Endothelial cell of umbilical vein (primary cell): Measurements from ENCODE around the gene PTPRD. TPM values are rescaled to one million over a fixed set of nuclear protein-coding genes. Genes with fewer than 3 reads are reported as not detected.

ENCODE experiments used
- BruUV-seq: library from RNA; stranded (reverse); fragments of 400-500 nt; replicated peaks from 2 replicates; lab custom pipeline; 2021; lab: Mats Ljungman, UMichigan
- CTCF ChIA-PET: fragments of 300-600, 350-600 bp; sonication (Branson Sonifier 250); formaldehyde crosslinking; loops from one replicate; lab custom pipeline; 2021; ENCODE audit warnings: antibody characterized with exemption, inconsistent platforms; lab: Charles Lee
- POLR2A ChIA-PET: fragments of 300-600, 350-600 bp; sonication (Branson Sonifier 250); formaldehyde crosslinking; loops from one replicate; lab custom pipeline; 2021; ENCODE audit warnings: antibody characterized with exemption, inconsistent platforms; lab: Charles Lee
- DNase-seq: peaks from one replicate; pipeline ENCODE4 v3.0.0-alpha.2; 2011; ENCODE audit warnings: low read depth, low spot score
- FAIRE-seq: peaks from 2 replicates; lab custom pipeline; 2011; peaks lifted over from hg19 to GRCh38; lab: Jason Lieb, UNC
- H2AFZ ChIP-seq: 2 replicates; pipeline ENCODE4 v1.6.0; 2012; ENCODE audit warnings: low read depth, low read length, control low read depth, inconsistent platforms
- H3K27ac ChIP-seq: 2 replicates; pipeline ENCODE4 v1.5.1; 2011; ENCODE audit warnings: low read depth, mild to moderate bottlenecking, control low read depth, low read length, moderate library complexity; ENCODE audit not compliant: insufficient read depth
- H3K27me3 ChIP-seq, 2 experiments: 2 replicates each; pipeline versions ENCODE4 v1.6.0 to v1.6.1; 2011; ENCODE audit warnings: low read length in 2 of 2, mixed read lengths in 1 of 2; ENCODE audit not compliant: control insufficient read depth in 2 of 2, insufficient read depth in 2 of 2
- H3K36me3 ChIP-seq, 2 experiments: 2 replicates in 1 of 2; 3 replicates in 1 of 2; pipeline ENCODE4 v1.5.1; 2011; ENCODE audit warnings: low read length in 2 of 2, mild to moderate bottlenecking in 1 of 2, moderate library complexity in 1 of 2; ENCODE audit not compliant: control insufficient read depth in 2 of 2, insufficient read depth in 2 of 2; ENCODE audit errors: extremely low read depth in 1 of 2
- H3K4me1 ChIP-seq: 3 replicates; pipeline ENCODE4 v1.5.1; 2011; ENCODE audit warnings: mild to moderate bottlenecking, low read length; ENCODE audit not compliant: control insufficient read depth, insufficient read depth; ENCODE audit errors: extremely low read depth
- H3K4me2 ChIP-seq: 2 replicates; pipeline ENCODE4 v1.6.1; 2011; ENCODE audit warnings: low read length, control low read depth, mixed read lengths; ENCODE audit not compliant: insufficient read depth
- H3K4me3 ChIP-seq, 3 experiments: fragments of 200-600 bp in 1 of 3; sonication (generic), shearing (Covaris generic) in 1 of 3; replicated peaks in 1 of 3; 2 replicates each; pipeline ENCODE4 v1.5.1; 2011 to 2016; ENCODE audit warnings: control low read depth in 3 of 3, low read length in 3 of 3, mild to moderate bottlenecking in 2 of 3, inconsistent platforms in 1 of 3, low read depth in 1 of 3, moderate library complexity in 1 of 3; ENCODE audit not compliant: insufficient read depth in 1 of 3
- H3K79me2 ChIP-seq: 2 replicates; pipeline ENCODE4 v1.6.0; 2012; ENCODE audit warnings: low read length, inconsistent platforms; ENCODE audit not compliant: control insufficient read depth, insufficient read depth
- H3K9ac ChIP-seq: replicated peaks from 2 replicates; pipeline ENCODE3; 2011; ENCODE audit warnings: low read length, control low read depth; ENCODE audit not compliant: insufficient read depth; ENCODE audit errors: extremely low read depth
- H3K9me1 ChIP-seq: replicated peaks from 3 replicates; pipeline ENCODE4 v1.6.0; 2011; ENCODE audit warnings: mild to moderate bottlenecking, low read length; ENCODE audit not compliant: control insufficient read depth, insufficient read depth; ENCODE audit errors: extremely low read depth
- H3K9me3 ChIP-seq: replicated peaks from 2 replicates; pipeline ENCODE4 v1.5.1; 2012; ENCODE audit warnings: low read length, inconsistent platforms; ENCODE audit not compliant: control insufficient read depth, insufficient read depth
- H4K20me1 ChIP-seq: replicated peaks from 2 replicates; pipeline ENCODE3; 2011; ENCODE audit warnings: mild to moderate bottlenecking, low read length; ENCODE audit not compliant: control insufficient read depth, insufficient read depth; ENCODE audit errors: extremely low read depth
- EZH2 ChIP-seq: IDR thresholded peaks from 2 replicates; pipeline ENCODE4 v1.6.1; 2012; ENCODE audit warnings: borderline replicate concordance, low read depth, mild to moderate bottlenecking, moderate library complexity, low read length, inconsistent platforms; ENCODE audit not compliant: severe bottlenecking
- FOS ChIP-seq: IDR thresholded peaks from 2 replicates; pipeline ENCODE4 v1.6.1; 2011; ENCODE audit warnings: mild to moderate bottlenecking, low read length, moderate library complexity, borderline replicate concordance; ENCODE audit not compliant: insufficient read depth
- GATA2 ChIP-seq: IDR thresholded peaks from 2 replicates; pipeline ENCODE4 v1.7.0; 2011; ENCODE audit warnings: low read depth, mild to moderate bottlenecking, moderate library complexity, mixed read lengths, low read length; ENCODE audit not compliant: insufficient read length, insufficient read depth
- JUN ChIP-seq: IDR thresholded peaks from 2 replicates; pipeline ENCODE4 v1.6.1; 2011; ENCODE audit warnings: borderline replicate concordance, low read depth; ENCODE audit not compliant: insufficient read length, insufficient read depth
- MAX ChIP-seq: IDR thresholded peaks from 2 replicates; pipeline ENCODE4 v1.6.1; 2011; ENCODE audit not compliant: insufficient read depth, insufficient read length
- MYC ChIP-seq: IDR thresholded peaks from one replicate; pipeline ENCODE4 v1.6.1; 2011; ENCODE audit warnings: mild to moderate bottlenecking, low read depth, low read length
- POLR2A ChIP-seq: IDR thresholded peaks from 2 replicates; pipeline ENCODE4 v1.6.1; 2012; ENCODE audit warnings: low read depth, mild to moderate bottlenecking, control low read depth, low read length
- POLR2AphosphoS5 ChIP-seq: IDR thresholded peaks from 2 replicates; pipeline ENCODE4 v1.6.1; 2012; ENCODE audit warnings: low read depth, mild to moderate bottlenecking, control low read depth, low read length, moderate library complexity; ENCODE audit not compliant: insufficient read depth
- dilution Hi-C: fragments of 300-500 bp; cut with MboI; formaldehyde crosslinking; loops from one replicate; pipeline ENCODE4 v1.15.0; 2019; ENCODE audit warnings: low sequenced_read_pairs; ENCODE audit not compliant: extremely low pct_ligation_motif_present
- intact Hi-C: fragments of 100-400 bp; cut with micrococcal nuclease; formaldehyde crosslinking; loops from one replicate; pipeline ENCODE4 v1.10.0; 2022
- polyA plus RNA-seq, 4 experiments: library from polyadenylated mRNA; depleted of rRNA in 3 of 4; stranded (reverse) in 3 of 4; unstranded in 1 of 4; fragments of >200 nt; gene quantifications; 2 replicates each; pipeline versions ENCODE4 v1.2.1 to v1.2.3, GENCODE V29; 2011 to 2012; ENCODE audit warnings: missing spikeins in 1 of 4
- total RNA-seq: library from RNA; stranded (reverse); gene quantifications from 2 replicates; pipeline ENCODE4 v1.2.3, GENCODE V29; 2021
- TF ChIP-seq, protein P1 (sequence below), 2 donors: IDR thresholded peaks; 1 replicate in 1 of 2; 2 replicates in 1 of 2; pipeline ENCODE4 v1.5.1; 2011; ENCODE audit warnings: low read length in 2 of 2, mild to moderate bottlenecking in 2 of 2, moderate library complexity in 2 of 2, control low read depth in 1 of 2, inconsistent platforms in 1 of 2, low read depth in 1 of 2; ENCODE audit not compliant: insufficient read depth in 1 of 2; ENCODE audit errors: extremely low read depth in 1 of 2

The PTPRD gene
- total and polyA plus RNA-seq, 2 donors (not counting 3 experiments of a cell fraction or from before 2014, with no cell fraction given) = 5.5 to 5.7 TPM

DNA sequence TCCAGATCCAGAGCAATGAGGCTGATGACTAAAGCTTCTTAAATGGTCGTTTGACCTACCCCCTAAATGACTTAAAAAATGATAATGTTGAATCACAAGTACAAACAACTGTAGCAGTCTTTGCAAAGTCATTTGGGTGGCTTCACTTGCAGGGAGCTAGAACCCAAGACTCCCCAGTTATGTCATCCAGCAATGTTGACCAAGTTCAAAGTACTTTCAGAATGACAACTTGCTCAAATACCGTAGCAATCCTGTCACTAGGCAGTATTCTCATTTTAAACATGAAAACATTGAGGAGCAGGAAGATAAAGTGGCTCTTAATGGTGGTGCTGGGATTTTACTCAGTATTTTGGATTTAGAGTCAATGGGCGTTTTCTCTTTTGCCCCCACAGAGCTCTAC, 1596.2 kb downstream of the PTPRD start:
- Histone ChIP-seq H2AFZ (no peak overlapping the region), H3K4me3 (no peak overlapping the region), H3K9me3 (no peaks in the 10 kb centered on the region), H3K4me2 (no peak overlapping the region), H3K9ac (no peak overlapping the region), H4K20me1 (no peaks in the 10 kb centered on the region), H3K4me1 (no peaks in the 10 kb centered on the region), H3K27ac (no peak overlapping the region), H3K9me1 (no peaks in the 10 kb centered on the region), H3K36me3 (no peaks in the 10 kb centered on the region), H3K27me3 (no peaks in the 10 kb centered on the region), H3K79me2 (no peaks in the 10 kb centered on the region)
- DNase-seq (no peak), FAIRE-seq (no peak)
- ChIA-PET CTCF (no interaction called here), POLR2A (no interaction called here)
- TF ChIP-seq GATA2 (no peak), POLR2AphosphoS5 (no peak), POLR2A (no peak), EZH2 (no peak), JUN (no peak), MAX (no peak), MYC (no peak), FOS (no peak)
- TF ChIP-seq, protein P1, sequence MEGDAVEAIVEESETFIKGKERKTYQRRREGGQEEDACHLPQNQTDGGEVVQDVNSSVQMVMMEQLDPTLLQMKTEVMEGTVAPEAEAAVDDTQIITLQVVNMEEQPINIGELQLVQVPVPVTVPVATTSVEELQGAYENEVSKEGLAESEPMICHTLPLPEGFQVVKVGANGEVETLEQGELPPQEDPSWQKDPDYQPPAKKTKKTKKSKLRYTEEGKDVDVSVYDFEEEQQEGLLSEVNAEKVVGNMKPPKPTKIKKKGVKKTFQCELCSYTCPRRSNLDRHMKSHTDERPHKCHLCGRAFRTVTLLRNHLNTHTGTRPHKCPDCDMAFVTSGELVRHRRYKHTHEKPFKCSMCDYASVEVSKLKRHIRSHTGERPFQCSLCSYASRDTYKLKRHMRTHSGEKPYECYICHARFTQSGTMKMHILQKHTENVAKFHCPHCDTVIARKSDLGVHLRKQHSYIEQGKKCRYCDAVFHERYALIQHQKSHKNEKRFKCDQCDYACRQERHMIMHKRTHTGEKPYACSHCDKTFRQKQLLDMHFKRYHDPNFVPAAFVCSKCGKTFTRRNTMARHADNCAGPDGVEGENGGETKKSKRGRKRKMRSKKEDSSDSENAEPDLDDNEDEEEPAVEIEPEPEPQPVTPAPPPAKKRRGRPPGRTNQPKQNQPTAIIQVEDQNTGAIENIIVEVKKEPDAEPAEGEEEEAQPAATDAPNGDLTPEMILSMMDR (IDR thresholded peaks at IDR 0.05; ENCODE audit: extremely low read depth in 1 of 2, insufficient read depth in 1 of 2, low read depth in 1 of 2, low read length in 2 of 2) = no peak
- BruUV-seq = no TSS peak
- dilution Hi-C loops = no loop called here
- intact Hi-C loops = no loop called here
